ENCODE data around the gene DTNBP1. TPM values are rescaled to one million over a fixed set of nuclear protein-coding genes. Genes with fewer than 3 reads are reported as not detected.

Gene DTNBP1
- total RNA-seq, 2 experiments from 2014 or later = 9.8 to 28.0 TPM

DNA sequence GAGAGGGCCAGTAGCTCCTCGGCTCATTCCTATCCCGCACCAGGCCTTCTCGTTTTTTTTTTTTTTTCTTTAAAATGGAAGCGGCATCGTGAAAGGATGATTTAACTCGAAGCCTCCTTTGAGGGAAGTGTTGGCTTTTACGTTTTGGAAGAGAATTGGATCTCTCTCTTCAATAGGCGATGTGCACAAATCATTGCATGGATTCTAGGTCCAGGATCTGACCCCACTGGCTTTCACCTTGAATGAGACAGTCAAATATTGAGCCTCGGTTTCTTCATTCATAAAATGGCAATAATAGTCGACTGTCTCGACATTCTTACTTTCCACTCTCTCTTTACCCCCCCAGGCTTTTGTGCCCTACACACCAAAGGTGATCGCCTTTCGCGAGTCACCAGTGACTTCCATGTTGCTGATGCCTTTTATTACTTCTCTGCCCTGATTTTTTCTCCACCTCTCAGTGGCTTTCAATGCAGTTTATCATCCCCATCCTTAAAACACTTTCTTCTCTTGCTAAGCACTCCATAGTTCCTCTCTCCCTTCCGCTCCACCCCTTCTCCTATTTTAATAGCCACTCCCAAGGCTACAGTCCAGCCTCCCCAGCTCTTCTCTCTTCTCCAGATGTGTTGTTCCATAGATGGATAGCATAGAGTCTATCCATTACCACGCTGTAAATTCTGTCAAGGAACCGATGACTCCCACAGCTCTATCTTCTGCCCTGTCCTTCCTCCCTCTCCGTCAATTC is 473 bp upstream of the DTNBP1 start:
- intact Hi-C loops (cut with micrococcal nuclease; ENCODE audit: unreplicated experiment) = loop anchor here (10.0 kb wide), 1 partner anchor 472 kb away; no protein-coding TSS in a partner anchor
- CTCF ChIA-PET (ENCODE audit: unreplicated experiment) = interaction anchor here (0.6 kb wide), 1 partner anchor 1939 kb away, joined by 4 read pairs; no protein-coding TSS in a partner anchor
- Histone ChIP-seq H2AFZ (ENCODE audit: low read length) (peak overlapping the region; percentile 78), H3K79me2 (ENCODE audit: insufficient read depth, low read depth, low read length) (peaks cover 16% of the 10 kb centered on the region; the same call in 1 of the 2 replicates), H3K9me2 (ENCODE audit: insufficient read depth, low read length) (no peaks in the 10 kb centered on the region), H3K36me3 (ENCODE audit: insufficient read depth, low read length) (no peaks in the 10 kb centered on the region; the same call in 1 of the 2 replicates), H4K20me1 (ENCODE audit: insufficient read depth, low read length) (no peaks in the 10 kb centered on the region), H3K4me3 (ENCODE audit: low read depth, low read length, poor library complexity, severe bottlenecking) (peak overlapping the region; percentile 75), H3K4me2 (ENCODE audit: low read length) (peak overlapping the region; percentile 96), H3K9me3 (ENCODE audit: low read length) (no peaks in the 10 kb centered on the region), H3K27ac (ENCODE audit: low read depth, low read length, poor library complexity, severe bottlenecking) (no peak overlapping the region), H3K4me1 (ENCODE audit: insufficient read depth, low read length, poor library complexity, severe bottlenecking) (peaks cover 31% of the 10 kb centered on the region)
- POLR2A ChIA-PET = interaction anchor here (0.7 to 1.2 kb wide), 4 partner anchors 11 to 1551 kb away, joined by 3 to 5 read pairs (median 3); no protein-coding TSS in a partner anchor
- DNase-seq (ENCODE audit: low spot score) = no peak
- TF ChIP-seq, protein P1, sequence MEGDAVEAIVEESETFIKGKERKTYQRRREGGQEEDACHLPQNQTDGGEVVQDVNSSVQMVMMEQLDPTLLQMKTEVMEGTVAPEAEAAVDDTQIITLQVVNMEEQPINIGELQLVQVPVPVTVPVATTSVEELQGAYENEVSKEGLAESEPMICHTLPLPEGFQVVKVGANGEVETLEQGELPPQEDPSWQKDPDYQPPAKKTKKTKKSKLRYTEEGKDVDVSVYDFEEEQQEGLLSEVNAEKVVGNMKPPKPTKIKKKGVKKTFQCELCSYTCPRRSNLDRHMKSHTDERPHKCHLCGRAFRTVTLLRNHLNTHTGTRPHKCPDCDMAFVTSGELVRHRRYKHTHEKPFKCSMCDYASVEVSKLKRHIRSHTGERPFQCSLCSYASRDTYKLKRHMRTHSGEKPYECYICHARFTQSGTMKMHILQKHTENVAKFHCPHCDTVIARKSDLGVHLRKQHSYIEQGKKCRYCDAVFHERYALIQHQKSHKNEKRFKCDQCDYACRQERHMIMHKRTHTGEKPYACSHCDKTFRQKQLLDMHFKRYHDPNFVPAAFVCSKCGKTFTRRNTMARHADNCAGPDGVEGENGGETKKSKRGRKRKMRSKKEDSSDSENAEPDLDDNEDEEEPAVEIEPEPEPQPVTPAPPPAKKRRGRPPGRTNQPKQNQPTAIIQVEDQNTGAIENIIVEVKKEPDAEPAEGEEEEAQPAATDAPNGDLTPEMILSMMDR (conservative IDR thresholded peaks at IDR 0.05; ENCODE audit: low read length) = no peak
- no peak for TF ChIP-seq EZH2phosphoT487 (IDR thresholded peaks at IDR 0.05; ENCODE audit: borderline replicate concordance, low read depth, low read length)
- BruUV-seq (replicated peaks) = no TSS peak

DNA sequence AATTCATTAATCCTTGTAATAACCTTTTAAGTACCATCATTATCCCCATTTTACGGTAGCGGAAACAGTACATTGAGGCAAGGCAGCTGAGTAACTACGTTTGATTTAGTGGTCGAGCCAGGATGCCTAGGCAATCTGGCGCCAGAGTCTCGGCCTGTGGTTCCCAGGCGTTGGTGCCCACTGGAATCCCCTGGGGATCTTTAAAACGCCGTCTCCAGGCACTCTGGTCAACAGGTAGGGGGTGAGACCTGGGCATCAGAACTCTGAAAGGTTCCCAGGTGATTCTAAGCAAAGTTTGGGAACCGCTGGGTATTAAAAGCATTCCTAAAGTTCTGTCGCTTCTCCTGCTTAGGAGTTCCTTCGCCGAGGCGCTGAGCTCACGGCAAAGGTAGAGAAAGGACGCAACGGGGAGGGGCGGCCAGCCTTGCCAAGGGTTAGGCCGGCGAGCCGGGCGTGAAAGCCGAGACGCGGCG is 939 bp downstream of the DTNBP1 start:
- H3K4me1 ChIP-seq (ENCODE audit: insufficient read depth, low read length, poor library complexity, severe bottlenecking) = peaks cover 45% of the 10 kb centered on the region

More for the DNA sequence above, 939 bp downstream of the DTNBP1 start:
- peak overlapping the region; percentile 78 for H2AFZ ChIP-seq (ENCODE audit: low read length)
- H3K9me2 ChIP-seq (ENCODE audit: insufficient read depth, low read length) = no peaks in the 10 kb centered on the region
- ChIA-PET POLR2A (interaction anchor here (0.6 to 0.7 kb wide), 2 partner anchors 21 to 812 kb away, joined by 3 read pairs; no protein-coding TSS in a partner anchor), CTCF (ENCODE audit: unreplicated experiment) (no interaction called here)
- TF ChIP-seq, protein P1 (conservative IDR thresholded peaks at IDR 0.05; ENCODE audit: low read length) = no peak
- TF ChIP-seq EZH2phosphoT487 (IDR thresholded peaks at IDR 0.05; ENCODE audit: borderline replicate concordance, low read depth, low read length) = no peak
- peak; percentile 16 for DNase-seq (ENCODE audit: low spot score)
- H3K27ac ChIP-seq (ENCODE audit: low read depth, low read length, poor library complexity, severe bottlenecking) = peak overlapping the region; percentile 48
- H4K20me1 ChIP-seq (ENCODE audit: insufficient read depth, low read length) = no peaks in the 10 kb centered on the region
- no TSS peak for BruUV-seq (replicated peaks)
- peaks cover 28% of the 10 kb centered on the region; the same call in 1 of the 2 replicates for H3K79me2 ChIP-seq (ENCODE audit: insufficient read depth, low read depth, low read length)
- H3K9me3 ChIP-seq (ENCODE audit: low read length) = no peaks in the 10 kb centered on the region
- peak overlapping the region; percentile 96 for H3K4me2 ChIP-seq (ENCODE audit: low read length)
- peak overlapping the region; percentile 75 for H3K4me3 ChIP-seq (ENCODE audit: low read depth, low read length, poor library complexity, severe bottlenecking)
- intact Hi-C loops (cut with micrococcal nuclease; ENCODE audit: unreplicated experiment) = loop anchor here (10.0 kb wide), 1 partner anchor 473 kb away; no protein-coding TSS in a partner anchor
- no peaks in the 10 kb centered on the region; the same call in 1 of the 2 replicates for H3K36me3 ChIP-seq (ENCODE audit: insufficient read depth, low read length)

All from OCI-LY7 (cell line).